GM18517 (cell line): ENCODE data around the gene NBPF1.
"Not testable (repeated sequence)": the region's sequence is repeated elsewhere in the genome, so short reads cannot be mapped to it uniquely, and the experiment has no call there.

ENCODE experiments used
- ATAC-seq: cut with Tn5 transposase; IDR thresholded peaks from one replicate; pipeline ENCODE4 v1.9.1; 2021; ENCODE audit warnings: mild to moderate bottlenecking, moderate library complexity; ENCODE audit not compliant: unreplicated experiment

Gene NBPF1

DNA sequence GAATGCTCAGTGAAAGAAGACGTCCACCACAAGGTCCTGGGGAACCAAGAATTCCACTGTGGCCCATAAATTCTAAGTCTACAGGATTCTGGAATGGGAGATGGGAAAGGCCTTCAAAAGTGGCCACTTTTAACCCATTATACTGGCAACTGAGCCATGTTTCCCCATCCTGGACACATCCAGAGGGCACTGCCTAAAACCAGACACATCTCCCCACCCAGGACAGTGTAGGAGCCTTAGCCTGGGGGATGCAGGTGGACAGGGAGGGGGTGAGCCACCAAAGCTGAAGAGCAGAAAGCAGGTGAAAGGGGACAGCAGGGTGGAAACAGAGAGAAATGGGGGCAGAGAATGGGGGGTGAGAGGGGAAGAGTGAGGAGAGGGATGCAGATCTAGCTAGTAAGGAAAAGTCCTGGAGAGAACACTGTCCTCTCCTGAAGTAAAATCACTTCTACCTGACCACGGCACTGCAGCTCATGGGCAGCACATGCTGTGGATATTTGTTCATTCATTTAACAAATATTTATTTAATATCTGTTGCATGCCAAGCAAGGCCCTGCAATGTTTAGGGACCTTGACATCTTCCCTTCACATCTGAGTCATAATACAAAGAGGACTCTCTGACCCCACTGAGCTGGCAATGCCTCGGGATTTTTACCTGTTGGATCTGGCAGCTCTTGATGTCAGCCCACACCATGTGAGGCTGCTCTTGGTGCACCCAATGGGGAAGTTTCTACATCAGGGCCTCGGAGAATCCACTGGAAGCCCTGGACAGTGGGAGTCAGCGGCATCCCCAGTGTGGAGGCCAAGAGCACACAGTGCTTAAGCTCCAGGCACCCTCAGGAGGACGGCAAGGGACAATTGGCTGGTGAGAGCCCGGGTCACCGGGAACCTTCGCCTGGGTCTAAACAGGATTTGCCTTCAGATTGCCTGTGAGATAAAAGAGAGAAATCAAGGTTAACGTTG is 5.2 kb downstream of the NBPF1 start:
- not testable (repeated sequence) for ATAC-seq

DNA sequence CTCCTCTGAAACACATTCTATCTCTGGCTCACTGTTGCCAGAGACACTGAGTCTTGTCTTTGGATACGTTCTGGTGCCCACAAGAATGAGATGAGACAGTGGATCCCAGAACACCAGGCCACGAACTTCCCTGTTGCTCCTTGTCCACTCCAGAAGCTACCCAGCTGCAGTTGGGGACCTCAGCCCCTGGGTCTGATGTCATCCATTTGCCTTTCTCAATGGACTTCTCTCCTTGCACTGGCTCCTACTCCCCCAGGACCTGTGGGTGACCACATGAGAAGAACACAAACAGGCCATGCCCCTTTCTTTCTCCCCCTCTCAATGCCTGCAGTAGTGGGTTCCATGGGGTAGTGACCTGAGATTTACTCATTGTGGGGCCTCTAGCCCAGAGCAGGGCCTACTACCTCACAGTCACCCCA is 5.9 kb downstream of the NBPF1 start:
- ATAC-seq, result no peak

DNA sequence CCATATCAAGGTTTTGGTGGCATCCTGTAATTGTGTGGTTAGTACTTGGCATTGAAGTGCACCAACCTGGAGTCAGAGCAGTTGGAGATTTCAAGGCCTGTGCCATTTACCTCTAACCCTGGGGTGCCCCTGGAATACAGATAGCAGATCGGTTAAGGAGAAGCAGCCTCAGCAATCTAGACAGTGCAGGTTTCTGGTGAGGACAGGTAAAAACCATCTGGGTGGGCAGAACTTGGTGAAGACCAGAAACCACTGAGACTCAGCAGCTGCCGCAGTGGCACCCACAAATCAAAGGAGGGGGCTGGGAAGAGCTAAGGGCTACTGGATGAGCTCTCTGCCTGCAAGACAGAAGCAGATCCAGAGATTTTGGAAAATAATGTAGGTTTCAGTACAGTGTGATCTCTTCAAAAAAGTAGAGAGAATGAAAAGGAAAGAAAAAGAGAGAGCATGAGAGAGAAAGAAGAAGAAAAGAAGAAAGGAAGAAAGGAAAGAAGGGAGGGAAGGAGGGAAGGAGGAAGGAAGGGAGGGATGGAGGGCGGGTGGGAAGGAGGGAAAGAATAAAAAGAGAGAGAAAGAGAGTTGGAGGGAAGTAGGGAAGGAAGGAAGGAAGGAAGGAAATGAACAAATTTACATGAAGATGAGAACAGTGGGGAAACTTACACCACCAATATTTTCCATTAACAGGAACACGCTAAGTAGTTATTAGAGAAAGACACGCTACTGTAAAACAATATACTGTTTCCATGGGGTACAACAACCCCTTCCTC is 6.5 kb downstream of the NBPF1 start:
- not testable (repeated sequence) for ATAC-seq

DNA sequence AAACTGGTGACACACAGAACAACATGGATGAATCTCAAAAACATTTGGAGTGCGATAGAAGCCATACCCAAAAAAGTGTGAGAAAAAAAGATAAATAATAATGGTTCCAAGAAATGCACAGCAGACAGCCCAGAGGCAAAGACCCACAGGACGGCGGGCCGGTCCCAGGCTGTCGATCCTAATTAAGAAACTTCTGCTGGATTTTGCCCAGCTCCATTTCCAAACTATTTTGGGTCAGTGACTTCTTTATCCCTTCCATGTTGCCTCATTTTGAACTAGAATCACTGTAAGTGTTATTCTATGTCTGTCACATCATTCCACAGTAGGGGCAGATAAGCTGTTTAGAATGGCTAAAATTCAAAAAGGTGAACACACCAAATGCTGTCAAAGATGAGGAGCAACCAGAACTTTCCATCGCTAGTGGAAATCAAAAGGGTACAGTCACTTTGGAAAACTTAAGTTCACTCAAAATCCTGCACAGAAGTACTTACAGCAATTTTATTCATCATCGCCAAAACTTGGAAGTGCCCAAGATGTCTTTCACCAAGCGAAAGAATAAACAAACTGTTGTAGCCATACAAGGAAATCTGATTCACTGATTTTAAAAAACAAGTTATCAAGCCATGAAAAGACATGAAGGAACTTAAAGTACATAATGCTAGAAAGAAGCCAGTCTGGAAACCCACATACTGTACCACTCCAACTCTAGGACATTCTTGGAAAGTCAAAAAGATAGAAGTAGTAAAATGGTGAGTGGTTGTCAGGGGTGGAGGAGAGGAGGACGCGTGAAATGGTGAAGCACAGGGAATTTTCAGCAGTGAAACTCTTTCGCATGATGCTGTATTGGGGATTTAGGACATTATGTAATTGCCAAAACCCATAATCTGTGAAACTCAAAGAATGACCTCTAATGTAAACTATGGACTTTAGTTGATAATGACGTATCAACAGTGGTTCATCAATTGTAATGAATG is 7.5 kb downstream of the NBPF1 start:
- no peak for ATAC-seq

DNA sequence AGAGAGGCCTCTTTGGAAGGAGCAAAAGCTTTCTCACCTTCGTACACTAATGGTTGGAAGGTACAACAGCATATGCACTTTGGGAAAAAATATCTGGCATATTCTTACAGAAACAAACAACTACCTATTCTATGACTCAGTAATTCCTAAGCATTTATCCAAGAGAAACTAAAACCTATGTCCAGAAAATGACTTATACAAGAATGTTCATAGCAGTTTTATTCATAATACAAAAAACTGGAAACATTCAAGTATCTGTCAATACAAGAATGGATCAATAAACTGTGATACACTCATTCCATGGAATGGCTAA is 8.2 kb downstream of the NBPF1 start:
- no peak for ATAC-seq

DNA sequence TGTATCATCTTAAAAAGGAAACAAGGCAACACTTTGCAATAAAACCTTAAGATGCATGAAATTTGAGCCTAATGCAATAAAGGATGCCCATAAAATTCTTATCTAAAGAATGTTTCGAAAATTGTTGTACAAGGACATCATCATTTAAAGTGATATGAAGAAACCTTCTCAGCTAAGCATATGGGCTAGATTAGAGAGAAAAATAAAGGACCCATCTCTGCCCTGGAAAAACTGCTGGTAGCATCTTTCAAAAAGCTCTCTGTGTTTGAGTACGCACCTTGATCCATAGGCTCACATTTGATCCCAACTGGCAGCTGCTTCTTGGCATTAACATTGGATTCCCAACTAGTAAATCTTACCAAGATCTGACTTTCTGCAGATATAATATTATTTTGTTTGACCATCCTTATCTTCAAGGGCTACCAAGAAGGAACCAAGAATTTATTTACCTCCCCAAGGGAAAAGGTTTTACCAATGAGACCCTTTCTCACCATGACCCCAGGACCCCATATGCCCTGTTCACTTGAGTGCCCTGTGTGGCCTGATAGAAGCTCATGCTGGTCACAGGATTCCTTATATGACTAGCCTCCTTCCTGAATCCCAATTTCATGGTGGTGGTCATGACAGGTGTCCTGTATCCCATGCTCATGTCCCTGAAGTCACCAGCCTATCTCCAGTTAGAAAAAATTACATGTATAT is 8.7 kb downstream of the NBPF1 start:
- ATAC-seq, result not testable (repeated sequence)

DNA sequence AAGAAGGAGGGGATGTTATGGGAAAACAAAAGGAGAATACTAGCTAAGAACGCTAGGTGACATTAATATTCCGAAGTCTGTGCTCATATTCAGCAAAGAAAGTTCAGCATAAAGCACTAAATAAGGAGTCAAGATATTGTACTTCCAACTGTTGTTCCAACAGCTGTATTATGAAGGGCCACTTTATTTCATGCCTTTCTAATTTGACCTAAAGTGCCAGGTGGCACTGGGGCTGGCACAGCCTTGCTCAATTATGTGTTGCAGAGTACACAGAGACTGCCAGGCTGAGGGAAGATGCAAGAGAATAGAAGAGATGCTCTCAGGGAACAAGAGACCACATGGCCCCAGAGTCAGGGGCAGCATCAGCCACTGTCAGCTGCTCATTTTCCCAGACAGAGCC is 9.7 kb downstream of the NBPF1 start:
- ATAC-seq, result not testable (repeated sequence)

DNA sequence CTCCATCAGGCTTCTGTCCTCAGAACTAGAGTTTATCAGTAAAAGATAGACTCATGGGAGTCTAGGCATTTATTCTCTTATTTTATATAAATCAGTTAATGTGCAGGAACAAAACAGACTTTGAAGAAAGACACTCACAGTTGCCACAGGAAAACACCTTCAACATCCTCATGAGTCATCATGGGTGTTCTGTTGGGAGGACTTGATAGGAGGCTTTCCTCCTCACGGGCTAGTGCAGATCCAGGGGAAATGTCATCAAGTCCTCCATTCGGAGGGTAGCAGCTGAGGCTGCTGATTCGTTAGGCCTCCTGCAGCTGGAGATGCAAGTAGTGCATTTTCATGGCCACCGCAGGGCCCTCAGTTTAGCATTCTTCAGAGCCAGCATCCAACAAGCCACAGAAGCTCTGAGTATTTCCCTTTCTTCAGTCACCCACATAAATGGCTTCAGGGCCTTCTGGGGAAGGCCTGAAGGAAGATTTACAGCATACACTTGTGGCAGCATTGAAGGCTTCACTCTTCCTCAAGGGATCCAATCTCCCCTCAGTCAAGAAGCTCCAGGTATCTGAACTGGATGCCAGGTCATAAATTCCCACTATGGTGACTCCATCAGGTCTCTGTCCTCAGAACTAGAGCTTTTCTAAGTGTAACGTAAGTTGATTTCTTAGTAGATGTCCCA is 10.9 kb downstream of the NBPF1 start:
- not testable (repeated sequence) for ATAC-seq

DNA sequence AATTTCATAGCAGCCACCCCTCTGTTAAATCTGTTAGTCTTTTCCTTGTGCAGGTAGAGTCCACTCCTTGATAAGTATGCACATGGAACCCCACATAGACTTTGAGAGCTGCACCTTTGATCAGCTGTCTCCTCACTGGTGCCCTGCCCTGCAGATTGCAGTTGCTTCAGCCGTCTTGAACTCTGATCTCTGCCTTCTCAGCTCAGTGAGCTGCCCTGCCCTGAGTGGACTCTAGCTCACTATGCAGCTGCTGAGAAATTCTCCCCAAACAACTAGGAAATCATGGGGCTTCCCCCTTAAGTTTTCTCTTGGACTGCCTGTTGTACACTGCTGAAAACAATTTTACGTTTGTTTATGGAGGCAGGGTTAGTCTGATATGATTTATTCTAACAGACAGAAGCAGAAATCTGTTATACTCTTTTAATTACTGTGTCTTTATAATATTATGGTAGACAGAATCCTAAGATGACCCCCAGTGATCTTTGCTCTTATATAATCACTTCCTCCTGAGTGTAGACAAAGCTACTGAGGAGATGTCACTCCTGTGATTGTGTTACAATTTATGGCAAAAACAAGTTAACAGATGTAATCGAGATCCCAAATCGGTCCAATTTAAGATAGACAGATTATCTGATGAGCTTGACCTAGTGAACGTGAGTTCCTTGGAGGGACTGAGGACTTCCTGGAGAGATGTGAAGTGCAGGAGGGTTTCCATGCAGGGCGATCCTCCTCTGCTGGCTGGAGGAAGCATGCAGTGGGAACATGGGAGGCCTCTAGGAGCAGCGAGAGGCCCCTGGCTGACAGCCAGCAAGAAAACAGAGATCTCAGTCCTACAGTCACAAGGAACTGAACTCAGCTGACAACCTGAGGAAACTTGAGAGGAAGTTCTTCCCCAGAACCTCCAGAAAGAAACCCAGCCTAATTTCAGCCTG is 12.2 kb downstream of the NBPF1 start:
- not testable (repeated sequence) for ATAC-seq

DNA sequence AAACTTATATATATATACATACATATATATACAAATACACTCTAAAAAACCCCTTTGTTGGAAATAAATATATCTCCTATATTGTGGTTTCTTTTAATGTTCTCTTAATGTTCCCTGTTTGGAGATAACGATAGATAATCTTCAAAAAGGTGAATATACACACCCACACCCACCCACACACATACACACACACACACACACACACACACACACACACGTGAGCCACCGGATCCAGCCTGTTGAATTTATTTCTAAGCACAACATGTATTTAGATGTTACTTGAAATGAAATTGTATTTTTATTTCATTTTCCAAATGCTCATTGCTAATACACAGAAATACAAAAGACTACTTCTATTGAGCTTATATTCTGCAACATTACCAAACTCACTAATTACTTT is 14.0 kb downstream of the NBPF1 start:
- not testable (repeated sequence) for ATAC-seq

DNA sequence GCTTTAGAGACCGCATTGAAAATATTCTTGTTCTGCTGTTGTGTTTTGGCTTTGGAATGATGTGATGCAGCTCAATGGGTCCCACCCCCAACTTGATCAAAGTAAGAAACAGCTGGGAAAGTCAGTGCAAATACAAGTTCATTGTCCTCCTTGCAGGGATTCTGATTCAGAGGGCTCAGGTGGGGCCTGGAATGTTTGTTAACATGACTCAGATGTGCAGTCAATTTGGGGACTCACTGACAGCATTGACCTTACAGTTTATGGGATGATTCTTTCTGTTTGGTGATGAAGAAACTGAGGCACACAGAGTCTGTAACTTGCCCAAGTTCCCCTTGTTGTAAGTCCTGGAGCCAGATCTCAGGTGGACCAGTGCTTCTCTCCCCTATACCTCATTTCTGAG is 18.1 kb downstream of the NBPF1 start:
- ATAC-seq, result not testable (repeated sequence)

DNA sequence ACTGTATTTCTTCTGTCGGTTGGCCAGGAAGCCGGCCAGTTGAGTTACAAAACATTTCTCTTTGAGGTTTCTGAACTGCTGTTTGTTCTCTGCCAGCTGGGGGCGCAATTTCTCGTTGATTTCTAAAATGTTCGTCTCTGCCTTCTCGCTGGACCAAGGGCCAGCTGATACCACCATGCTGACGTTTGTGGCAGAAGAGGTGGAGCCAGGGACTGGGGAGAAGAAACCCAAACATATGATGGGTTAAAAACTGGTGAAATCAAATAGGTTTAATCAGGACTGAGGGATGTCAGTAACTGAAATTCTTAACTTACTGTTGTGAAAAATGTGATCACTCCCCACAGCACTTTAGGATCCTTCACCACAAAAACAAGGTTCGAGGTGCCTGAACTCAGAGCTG is 21.5 kb downstream of the NBPF1 start:
- ATAC-seq, result not testable (repeated sequence)

DNA sequence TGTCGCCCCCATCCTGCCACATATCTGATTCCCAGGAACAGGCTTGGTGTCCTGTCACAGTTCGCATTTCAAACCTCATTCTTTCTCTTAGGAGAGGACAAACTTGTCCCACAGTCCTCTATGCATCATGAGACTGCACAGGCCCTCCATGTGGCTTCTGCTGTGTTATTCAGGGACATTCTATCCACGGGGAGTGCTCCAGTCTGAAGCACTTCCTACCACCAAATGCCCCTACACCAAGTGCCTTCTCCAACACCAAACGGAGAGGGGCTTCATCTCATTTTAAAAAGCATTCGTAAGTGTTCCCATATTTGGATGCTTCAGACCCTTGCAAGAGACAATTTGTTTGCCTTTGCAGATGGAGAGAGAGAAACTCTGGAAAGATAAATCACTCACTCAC is 25.3 kb downstream of the NBPF1 start:
- not testable (repeated sequence) for ATAC-seq

DNA sequence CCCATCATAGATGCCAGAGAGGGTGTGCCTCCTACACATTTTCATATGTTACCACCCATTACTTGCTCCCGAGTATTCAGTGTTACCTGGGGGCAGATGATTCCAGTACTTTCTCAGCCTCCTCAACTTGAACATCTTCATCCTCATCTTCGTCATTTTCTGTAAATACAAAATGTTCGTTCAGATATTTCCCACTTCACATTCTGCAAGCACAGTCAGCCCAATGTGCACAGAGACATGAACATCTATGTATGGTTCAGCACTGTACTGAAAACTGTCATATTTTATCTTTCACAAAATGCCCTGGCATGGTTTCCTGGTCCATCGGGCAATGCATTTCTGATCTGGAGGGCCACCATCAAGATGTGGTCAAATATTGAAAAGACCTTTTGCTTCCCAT is 25.7 kb downstream of the NBPF1 start:
- ATAC-seq, result not testable (repeated sequence)

DNA sequence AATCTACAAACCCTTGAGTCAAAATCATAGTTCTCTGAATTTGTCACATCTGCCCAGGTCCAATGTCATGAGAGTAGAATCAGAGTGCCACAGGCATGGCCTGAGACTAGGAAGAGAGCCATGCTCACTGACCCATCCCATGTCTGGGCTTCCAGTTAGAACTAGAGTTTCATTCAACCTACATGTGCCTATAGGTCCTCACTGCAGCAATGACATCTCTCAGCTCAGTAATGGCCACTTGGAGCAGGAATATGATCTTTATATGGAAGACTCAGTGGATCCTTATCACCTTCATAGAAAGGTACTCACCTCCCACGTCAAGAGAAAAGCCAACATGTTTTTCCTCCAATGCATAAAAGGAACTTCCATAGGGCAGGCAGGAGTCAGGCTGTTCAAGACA is 48.0 kb downstream of the NBPF1 start:
- ATAC-seq, result not testable (repeated sequence)

DNA sequence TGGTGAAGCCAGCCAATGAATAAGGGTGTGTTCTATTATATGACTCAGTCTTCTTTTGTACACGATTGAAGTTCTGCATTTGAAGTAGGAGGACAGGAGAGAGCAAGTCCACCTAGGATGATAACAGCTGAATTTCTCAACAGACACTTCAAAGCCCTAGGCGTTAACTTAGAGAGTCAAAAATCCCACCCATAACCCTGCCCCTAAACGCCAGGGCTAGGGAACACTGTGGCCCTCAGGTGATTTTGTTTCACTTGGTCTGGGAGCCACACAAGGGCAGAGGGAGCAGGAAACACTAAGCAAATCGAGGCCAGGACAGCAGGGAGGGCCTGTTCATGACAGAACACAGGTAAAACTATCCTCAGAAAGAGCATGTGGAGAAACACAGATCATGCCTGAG is 52.3 kb downstream of the NBPF1 start:
- not testable (repeated sequence) for ATAC-seq

DNA sequence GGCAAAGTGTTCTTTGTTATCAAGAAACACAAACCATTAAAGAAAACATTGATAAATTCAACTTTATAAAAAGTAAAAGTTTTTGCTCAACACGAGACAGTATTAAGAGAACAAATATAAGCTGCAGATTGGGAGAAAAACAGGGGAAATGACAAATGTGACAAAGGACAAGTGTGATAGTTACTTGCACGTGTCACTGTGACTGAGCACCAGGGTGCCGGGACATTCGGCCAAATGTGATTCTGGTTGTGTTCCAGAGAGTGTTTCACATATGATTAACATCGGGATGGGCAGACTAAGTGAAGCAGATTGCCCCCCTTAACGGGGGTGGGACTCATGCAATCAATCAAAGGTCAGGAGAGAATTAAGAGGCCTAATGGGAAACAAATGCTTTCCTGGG is 52.9 kb downstream of the NBPF1 start:
- ATAC-seq, result not testable (repeated sequence)

DNA sequence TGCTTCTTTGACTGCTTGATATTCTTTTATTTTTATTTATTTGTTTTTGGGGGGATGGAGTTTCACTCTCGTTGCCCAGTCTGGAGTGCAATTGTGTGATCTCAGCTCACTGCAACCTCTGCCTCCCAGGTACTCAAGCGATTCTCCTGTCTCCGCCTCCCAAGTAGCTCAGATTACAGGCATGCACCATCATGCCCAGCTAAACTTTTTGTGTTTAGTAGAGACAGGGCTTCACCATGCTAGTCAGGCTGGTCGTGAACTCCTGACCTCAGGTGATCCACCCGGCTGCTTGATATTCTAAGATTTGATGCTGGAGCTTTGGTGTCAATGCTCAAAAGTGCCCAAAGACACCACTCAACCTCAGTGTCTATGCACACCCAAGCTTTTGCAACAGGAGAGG is 53.7 kb downstream of the NBPF1 start:
- not testable (repeated sequence) for ATAC-seq

DNA sequence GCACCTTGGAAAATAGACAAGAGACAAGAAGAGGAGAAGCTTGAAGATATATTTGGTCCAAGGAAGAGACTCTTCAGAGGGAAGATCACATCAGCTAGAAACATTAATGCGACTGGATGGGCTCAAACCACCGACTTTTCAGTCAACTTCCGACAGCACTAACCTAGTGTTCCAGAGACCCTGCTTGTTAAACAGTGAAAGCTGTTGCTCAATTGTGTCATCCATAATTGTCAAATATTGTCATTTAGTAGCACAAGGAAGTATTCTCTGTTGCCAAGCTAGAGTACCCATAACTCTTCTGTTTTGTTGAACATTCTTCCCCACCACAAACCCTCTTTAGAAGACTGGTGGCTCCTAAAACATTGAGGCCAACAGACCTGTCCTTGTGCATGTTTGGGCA is 56.3 kb downstream of the NBPF1 start:
- not testable (repeated sequence) for ATAC-seq
